GM20431 (cell line): ENCODE results near the gene MATCAP1.

ENCODE experiments used
- in situ Hi-C: fragments of 300-500 bp; cut with MseI, MboI; formaldehyde crosslinking; loops from one replicate; pipeline ENCODE4 v1.15.0; 2020; ENCODE audit warnings: low sequenced_read_pairs; ENCODE audit not compliant: unreplicated experiment

MATCAP1 gene

DNA sequence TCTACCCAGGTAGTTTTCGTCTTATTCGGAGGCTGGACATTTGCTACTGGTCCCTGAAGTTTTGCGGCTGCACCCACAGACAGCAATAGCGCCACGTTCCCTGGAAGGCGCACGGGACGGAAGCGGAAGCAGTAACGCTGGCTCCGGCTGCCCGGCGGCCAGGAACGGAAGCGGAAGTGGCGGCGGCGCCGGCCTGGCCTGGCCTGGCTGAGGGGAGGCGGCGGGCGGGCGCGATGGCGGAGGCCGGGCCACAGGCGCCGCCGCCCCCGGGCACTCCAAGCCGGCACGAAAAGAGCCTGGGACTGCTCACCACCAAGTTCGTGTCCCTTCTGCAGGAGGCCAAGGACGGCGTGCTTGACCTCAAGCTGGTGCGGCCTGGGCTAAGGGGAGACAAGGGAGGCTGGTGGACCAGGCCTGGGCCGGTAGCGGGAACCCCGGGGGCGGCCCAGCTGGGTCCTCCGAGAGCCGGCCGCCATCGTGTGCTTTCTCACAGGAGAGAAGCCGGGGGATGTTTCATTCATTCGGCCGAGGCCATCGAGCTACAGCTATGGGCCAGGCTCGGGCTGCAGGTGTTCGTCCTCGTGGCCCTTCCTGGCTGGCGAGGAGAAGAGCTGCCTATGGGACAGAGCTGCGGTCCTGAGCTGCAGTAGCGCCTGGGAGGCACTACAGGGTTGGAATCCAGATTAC lies 8.4 kb upstream of the MATCAP1 start, which contains the start of gene E2F4:
TSS of gene E2F4 (plus strand) at position 161 of the 687 bp plus-strand sequence. CDS start at position 234, 73 bp downstream.
- in situ Hi-C loops = no loop called here

DNA sequence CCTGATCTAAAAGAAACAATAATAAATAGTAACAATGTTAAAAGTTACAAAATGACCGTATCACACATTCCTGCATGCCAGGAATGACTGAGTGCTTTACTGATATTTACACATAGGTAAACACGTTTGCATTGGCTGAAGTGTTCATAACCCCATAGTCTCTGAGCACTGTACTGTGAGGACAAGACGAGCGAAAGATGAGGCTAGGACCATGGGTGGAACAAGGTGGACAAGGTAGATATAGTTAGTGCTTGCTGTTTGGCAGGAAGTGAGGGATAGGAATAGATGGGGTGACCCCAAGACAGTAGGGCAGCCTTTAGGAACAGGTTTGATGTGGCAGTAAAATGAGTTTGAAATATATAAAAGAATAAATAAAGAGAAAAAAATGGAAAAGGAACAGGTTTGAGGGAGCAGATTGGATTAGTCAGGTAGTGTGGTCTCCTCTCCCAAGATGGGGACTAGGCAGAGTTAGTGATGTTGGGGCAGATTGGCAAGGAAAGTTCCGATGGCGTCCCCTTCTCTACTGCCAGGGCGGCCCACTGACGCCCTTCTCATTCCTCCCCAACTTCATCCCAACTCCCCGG lies 7.7 kb upstream of the MATCAP1 start:
- in situ Hi-C loops = no loop called here

DNA sequence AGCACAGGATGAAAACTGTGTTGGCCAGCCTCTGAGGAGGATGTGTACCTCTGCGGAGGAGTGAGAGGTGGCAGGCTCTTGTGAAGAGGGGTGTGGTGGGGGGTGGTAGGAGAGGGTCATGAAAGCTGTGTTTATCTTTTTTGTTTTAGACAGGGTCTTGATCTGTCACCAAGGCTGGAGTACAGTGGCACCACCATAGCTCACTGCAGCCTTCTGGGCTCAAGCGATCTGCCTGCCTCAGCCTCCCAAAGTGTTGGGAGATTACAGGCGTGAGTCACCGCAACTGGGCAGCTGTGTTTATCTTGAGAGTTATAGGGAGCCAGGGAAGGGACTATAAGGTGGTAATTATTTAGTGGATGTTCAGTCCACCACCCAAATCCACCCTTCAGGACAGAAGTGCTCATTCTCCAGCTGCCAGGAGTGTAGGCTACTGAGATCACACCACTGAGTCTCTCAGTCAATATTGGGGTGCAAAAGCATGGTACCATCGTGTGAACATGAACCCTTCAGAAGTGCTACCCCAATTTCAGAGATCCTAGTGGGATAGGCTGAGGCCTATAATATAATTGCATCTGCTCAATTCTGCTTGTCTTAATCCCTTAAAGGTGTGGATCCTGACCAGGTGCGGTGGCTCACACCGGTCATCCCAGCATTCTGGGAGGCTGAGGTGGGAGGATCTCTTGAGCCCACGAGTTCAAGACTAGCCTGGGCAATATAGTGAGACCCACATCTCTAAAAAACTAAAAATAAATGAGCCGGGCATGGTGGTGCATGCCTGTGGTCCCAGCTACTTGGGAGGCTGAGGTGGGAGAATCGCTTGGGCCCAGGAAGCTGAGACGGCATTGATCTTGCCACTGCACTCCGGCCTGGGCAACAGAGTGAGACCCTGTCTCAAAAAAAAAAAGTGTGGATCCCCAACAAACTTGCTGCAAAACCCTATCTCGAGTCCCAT lies 7.0 kb upstream of the MATCAP1 start:
- in situ Hi-C loops = no loop called here

DNA sequence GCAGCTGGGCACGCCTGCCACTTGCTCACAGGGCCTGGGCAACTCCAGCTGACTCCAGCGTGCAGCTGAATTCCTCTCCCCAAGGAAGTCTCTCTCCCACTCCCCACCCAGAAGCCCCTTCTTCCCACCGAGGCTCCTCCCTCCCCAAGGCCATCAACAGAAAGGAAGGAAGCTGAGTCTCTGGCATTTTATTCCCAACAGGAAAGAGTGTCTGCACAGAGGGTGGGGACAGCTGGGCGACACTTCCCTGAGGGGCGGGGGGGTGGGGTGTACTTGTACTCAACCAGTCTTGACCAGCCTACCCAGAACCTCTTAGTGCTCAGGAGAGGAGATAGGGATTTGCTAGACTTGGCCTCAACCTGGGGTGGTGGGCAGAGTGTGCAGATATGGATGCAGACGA lies 6.3 kb upstream of the MATCAP1 start, which contains the start of gene EXOC3L1:
TSS of gene EXOC3L1 (minus strand) at position 96 of the 400 bp plus-strand sequence. CDS start 460 bp downstream, outside the sequence.
- in situ Hi-C loops = no loop called here

DNA sequence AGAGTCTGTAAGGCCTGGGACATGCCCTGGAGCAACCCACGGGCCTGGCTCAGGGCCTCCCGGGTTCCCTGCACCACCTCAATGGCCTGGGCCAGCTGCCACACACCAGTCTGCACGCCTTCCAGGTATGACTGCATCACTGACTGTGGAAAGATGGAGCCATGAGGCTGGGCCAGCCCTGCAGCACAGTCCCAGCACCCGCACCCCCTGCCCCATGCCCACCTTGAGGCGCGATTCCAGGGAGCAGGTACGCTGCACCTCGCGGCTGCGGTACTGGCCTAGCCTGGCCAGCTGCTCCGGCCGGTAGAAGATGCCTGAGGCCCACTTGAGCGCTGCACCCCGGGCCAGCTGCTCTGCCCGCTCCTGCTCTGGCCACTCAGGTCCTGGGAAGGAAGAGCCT lies 5.0 kb upstream of the MATCAP1 start:
- in situ Hi-C loops = no loop called here

DNA sequence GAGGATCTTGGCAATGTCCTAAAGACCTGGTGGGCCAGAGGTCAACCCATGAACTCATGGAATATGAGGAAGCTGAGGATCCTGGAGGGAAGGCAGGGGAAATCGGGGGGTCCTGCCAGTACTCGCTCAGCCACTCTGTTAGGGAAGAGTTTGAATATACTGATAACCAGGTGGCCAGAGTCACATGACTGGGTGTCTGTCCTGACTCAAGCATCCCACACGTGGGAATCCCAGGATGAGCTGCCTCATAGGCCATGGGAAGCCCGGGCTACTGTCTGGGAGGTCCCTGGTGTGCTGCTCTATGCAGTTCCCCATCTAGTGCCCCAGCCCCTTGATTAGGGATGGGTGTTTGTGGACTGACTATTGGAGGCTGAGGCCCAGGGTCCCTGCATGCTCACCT lies 4.6 kb upstream of the MATCAP1 start:
- in situ Hi-C loops = no loop called here

DNA sequence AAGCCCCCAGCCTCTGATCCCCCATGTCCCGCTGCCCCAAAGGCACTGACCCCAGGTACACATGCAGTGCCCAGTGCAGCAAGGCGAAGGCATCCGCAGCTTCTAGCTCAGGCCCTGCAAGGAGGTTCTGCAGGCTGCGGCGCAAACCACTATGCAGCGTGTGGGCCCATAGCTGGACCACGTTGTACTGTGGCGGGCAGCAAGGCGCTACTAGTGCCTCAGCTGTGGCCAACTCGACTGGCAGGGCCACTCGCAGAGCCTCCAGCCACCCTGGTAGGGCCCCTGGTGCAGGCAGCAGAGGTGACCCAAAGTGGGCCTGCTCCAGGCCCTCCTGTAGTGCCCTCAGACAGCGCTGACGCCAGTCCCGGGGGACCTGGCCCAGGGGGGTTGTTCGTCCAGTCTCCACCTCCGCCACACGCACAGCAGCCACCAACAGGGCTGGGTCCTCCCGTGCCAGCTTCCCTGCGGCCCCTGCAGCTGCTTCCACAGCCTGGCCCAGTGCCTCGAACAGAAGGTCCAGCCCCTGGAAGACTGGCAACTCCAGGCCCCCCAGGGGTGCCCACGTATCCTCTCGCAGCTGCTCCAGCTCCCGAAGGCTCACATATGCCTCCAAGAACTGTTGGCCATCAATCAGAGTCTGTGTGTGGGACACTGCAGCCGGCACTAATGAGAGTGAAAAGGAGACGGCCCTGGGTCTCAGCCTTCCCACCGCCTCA lies 3.6 kb upstream of the MATCAP1 start:
- in situ Hi-C loops = no loop called here

DNA sequence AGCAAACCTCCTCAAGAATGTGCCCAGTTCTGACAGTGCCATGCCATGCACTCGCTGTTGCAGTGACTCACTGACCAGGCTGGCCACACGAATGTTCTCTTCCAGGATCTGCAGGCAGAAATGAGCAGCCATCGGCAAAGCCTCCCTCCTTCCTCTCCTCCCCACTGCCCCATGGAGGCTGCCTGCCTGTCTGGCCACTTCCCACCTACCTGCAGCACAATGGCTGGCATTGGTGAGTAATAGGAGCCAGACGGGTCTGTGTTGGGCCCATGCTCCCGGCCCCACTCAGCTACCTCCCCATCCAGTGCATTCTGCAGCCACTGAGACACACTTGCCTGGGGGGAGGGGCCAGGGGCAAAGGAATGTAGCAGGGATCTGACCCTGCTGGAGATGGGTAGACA lies 2.8 kb upstream of the MATCAP1 start:
- in situ Hi-C loops = no loop called here

DNA sequence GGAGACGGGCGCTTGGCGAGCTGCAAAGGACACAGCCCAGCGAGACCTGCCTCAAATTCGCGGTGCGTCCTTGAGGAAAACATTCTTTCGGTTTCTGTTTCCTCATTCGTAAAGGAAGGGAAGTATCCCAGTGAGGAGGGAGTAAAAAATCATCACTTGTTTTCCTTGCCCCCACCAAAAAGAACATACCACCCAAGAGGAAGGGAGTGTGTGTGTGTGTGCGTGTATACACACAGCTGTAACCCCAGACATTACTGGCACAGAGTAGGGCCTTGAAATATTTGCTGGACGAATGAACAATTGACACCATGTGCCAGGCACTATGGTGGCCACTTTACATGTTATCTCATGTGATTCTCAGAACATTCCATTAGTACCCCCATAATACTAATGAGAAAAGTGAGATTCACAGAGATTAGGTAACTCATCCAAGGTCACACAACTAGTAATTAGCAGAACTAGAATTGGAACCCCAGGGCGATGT lies 1.9 kb upstream of the MATCAP1 start:
- in situ Hi-C loops = no loop called here

DNA sequence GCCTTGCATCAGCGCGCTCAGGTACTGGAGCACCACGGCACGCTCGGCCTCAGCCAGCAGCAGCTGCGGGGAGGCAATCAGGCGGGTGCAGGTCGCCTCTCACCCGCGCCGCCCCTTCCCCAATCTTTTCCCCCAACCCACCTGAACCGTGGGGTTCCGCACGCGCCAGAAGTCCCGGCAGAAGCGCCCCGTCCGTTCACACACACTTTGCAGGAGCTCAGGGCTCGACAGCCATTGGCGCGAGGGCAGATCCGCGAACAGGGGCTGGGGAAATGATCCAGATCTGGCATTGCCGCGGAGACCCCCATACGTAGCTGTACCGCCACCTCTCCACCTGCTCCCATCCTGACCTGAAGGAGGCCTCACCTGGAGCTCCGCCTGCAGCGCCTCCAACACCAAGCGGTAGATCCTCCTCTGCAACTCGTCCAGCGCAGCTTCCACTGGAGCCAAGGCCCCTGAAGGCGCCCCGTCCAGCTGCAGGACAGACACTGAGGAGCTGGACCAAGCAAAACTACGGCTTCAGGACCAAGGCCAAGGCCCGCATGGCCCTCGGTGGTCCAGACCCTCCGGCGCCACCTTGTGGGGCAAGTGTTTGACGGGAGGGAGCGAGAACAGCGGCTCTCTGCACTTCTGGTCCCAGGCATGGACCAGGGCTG lies 1.4 kb upstream of the MATCAP1 start:
- in situ Hi-C loops = no loop called here

DNA sequence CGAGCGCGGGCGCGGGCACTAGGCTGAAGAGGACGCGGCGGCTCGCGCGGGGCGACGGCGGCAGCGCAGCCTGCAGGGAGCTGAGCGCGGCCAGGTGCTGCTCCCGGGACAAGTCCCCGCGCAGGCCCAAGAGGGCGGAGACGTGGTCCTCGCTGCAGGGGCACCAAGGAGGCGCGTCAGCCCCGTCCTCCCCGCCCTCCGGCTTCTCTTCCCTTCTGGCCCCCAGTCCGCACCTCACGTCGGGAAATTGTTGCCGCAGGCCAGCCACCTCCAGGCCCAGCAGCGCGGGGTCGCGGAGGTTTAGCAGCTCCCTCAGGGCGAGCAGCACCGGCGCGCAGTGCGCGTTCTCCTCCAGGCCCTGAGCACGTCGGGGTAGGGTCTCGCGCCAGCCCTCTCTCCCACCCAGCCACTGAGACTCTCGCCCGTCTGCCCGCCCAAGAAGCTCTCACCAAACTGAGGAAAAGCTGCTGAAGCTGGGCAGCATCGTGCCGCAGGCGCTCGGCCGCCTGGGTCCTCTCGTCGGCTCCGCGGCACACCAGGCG lies 761 bp upstream of the MATCAP1 start:
- in situ Hi-C loops = no loop called here

DNA sequence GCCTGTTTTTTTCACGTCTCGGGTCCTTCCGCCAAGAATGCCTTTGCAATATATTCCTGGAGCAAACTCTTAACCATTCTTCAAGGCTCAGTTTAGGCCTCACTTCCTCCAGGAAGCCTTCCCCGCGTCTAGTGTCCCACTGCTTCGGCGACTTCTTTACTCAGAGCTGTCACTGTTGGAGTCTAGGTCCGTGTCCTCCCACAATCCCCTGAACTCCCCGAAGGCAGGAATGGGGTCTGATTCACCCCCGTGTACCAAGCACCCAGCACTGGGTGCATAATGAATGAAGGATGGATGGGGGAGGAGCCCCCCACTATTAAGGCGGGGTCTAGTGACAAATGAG lies 508 bp downstream of the MATCAP1 start:
- in situ Hi-C loops = no loop called here

DNA sequence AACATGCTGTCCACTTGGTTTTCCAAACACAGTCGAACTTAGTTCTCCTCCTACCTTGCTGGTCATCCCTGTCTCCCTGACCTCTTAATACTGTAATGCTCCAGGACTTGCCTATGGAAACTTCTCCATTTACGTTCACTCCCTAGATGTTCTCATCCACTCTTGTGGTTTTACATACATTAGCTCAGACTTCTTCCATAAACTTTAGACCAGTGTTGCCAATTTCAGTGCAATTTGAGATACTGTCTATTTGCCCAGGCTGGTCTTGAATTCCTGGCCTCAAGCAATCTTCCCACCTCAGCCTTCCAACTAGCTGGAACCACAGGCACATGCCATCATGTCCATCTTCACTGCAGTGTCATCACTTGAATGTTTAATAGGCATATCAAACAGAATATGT lies 1.5 kb downstream of the MATCAP1 start:
- in situ Hi-C loops = no loop called here

DNA sequence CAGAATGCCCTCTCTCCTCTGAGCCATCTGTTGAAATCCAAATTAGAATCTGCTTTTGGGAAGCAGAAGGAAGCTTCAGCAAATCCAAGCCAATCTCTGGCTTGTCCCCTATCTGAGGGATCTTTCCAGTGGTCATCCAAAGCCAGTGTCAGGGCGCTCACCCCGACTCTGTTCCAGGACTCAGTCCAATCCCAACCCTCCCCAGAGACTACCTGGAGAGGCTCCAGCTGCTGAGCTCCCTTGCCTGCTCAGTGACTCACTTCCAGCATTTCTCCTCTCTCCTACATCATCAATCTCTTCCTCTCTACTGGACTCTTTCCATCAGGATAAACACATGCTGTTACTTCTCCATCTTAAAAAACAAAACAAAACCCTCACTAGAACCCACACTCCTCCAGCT lies 2.4 kb downstream of the MATCAP1 start:
- in situ Hi-C loops = no loop called here

DNA sequence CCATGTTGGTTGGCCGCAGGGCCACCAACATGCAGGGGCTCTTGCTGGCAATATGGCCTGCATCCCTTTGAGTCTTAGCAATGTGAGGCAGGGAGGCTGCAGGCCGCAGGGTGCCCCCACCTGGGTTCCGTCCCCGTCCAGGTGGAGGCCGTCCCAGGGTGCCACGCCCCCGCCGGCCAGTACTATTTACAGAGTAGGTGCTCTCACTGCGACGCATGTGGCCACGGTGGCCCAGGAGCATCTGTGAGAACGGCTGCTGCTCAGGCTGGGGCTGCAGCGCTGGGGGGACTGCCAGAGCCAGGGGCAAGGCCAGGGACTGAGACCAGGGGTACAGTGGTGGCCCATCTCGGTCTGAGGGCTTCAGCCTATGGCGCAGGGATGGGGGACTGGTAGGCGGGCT lies 3.6 kb downstream of the MATCAP1 start:
- in situ Hi-C loops = no loop called here

DNA sequence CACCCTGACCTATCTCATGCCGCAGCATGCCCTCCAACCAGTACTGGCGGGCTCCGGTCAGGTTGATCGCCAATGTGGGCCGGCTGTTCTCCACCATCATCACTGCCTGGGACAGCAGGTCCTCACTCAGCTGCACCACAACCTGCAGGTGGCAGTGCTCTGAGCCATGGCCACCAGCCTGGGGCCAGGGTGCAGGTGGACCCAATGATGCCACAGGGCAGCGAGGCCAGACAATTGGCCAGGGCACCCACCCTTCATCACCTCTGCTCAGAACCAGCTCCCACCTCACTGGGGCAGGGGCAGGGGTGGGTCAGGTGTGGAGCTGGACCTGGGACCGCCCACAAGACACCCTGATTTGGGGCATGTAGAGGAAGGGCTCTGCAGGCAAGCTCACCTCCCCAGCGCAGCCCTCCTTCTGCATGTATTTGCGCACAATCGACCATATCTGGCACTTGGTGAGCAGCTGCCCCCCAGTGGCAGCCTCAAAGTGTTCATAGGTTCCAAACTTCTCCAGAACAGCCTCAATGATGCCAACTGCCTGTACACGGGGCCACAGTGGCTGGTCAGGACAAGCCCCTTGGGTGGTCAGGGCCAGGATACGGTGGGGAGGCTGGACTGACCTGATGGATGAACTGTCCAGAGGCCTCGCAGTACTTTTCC lies 4.2 kb downstream of the MATCAP1 start:
- in situ Hi-C loops = no loop called here

DNA sequence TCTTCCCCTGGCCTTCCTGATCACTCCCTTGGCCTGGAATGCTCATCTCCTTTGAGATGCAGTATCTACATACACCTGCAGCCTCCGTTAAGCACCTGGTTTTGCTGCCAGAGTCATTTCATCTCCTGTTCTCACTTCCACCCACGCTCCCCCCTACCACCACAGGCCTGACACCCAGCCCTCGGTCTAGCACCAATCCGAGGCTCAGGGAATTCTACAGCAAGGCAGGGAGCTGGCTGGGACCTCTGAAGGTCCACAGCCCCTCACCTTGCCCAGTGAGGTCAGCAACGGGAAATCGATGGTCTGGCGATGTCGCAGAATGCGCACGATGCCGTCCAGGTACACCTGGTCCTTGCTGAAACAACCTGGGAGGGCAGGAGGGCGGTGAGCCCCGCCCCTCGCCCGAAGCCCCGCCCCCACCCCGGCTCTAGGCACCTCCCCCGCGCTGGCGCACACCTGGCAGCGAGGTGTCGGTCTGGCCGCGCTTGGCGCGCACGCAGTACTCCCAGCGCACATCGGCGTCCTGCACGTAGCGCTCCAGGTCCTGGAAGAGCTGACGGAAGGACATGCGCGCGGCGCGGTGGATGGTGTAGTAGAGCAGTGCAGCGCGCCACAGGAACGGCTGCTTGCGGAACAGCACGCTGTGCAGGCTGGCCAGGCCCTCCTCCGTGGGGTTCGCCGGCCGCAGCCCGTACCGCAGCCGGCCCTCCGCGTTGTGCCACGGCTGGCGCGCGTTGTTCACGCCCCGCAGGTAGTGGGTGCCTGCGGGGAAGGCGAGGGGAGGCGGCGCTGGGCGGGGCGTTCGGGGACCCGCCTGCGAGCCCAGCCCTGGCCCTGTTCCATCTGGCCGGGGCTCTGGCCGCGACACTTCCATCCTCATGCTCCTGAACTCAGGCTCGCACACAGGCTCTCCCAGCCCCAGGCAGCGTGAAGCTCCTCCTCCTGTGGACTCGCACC lies 5.7 kb downstream of the MATCAP1 start:
- in situ Hi-C loops = no loop called here

DNA sequence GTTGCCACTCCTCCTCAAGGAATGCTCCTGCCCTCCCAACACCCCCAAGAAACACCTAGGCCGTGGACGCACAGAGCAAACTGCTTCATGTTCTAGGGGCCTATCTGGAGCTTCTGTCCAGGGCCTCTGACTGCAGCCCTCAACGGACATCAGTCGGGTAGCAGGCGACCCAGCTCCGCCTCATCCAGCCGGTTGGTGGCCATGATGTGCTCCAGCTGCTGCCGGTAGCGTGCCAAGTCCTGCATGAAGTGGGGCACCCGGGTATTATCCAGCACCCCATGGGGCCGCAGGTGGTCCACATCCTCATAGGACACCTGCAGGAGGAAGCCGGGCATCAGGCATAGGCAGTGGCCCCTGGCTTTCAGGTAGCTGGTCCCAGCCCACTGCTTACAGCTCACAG lies 7.1 kb downstream of the MATCAP1 start:
- in situ Hi-C loops = no loop called here
